Retinal pigment epithelial cell (primary cell): ENCODE data around the gene SPATA46.

Experiments used
- DNase-seq: peaks from one replicate; pipeline ENCODE4 v3.0.0-alpha.2; 2010; ENCODE audit warnings: low read depth
- H3K4me3 ChIP-seq: 2 replicates; pipeline ENCODE4 v1.5.1; 2011; ENCODE audit warnings: mild to moderate bottlenecking, low read length, control low read depth, moderate library complexity
- TF ChIP-seq, protein P1 (sequence below): conservative IDR thresholded peaks from 2 replicates; pipeline ENCODE4 v1.5.1; 2011; ENCODE audit warnings: low read depth, low read length, control low read depth, inconsistent platforms

Gene SPATA46

DNA sequence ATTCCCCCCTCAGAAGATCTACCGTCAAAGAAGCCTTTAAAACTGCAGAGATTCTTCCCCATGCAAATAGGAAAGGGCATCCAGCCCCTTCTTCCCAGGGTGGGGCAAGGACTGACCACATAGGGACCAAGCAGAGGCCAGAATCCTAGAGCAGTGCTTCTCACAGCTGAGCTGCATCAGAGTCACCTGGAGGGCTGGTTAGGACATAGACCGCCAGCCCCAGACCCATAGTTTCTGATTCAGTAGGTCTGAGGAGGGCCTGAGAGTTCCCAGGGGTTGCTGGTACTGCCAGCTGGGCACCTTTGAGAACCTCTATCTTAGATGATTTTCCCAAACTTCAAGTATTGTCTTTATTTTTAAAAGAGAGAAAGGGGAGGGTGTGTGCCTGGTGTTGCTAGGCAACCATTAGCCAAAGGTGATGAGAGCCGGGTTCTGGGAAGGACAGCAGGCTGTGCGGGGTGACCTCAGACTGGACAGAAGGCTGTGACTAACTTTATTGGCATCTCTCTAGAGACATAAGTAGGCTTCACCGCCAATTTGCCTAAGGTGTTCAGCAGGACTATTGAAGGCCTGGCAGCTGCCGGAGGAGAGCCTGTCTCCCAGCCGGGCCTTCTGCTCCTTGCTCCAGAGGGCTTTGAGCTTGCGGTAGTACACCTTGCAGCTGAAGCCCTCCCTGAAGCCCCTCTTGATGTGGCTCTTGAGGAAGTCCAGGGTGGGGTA, 3.0 kb downstream of the SPATA46 start:
- no peak for DNase-seq
- H3K4me3 ChIP-seq, result no peak overlapping the region
- TF ChIP-seq, protein P1, sequence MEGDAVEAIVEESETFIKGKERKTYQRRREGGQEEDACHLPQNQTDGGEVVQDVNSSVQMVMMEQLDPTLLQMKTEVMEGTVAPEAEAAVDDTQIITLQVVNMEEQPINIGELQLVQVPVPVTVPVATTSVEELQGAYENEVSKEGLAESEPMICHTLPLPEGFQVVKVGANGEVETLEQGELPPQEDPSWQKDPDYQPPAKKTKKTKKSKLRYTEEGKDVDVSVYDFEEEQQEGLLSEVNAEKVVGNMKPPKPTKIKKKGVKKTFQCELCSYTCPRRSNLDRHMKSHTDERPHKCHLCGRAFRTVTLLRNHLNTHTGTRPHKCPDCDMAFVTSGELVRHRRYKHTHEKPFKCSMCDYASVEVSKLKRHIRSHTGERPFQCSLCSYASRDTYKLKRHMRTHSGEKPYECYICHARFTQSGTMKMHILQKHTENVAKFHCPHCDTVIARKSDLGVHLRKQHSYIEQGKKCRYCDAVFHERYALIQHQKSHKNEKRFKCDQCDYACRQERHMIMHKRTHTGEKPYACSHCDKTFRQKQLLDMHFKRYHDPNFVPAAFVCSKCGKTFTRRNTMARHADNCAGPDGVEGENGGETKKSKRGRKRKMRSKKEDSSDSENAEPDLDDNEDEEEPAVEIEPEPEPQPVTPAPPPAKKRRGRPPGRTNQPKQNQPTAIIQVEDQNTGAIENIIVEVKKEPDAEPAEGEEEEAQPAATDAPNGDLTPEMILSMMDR, result no peak

DNA sequence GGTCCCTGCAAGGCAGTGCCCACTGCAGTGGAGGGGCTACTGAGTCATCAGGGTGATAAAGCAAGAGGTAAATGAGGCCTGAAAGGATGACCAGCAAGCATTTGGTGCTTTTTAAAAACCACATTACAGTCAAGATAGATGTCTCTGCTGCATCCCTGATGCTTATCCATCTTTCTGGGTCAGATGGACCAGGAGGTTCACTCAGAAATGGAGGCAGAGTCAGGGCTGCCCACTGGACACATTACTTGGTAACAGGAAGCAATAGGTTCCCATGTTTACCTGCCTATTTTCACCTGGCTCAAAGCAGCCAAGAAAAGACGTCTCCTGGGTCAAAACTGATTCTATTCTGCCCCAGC, 3.6 kb downstream of the SPATA46 start:
- TF ChIP-seq, protein P1, result no peak
- H3K4me3 ChIP-seq, result no peak overlapping the region
- no peak for DNase-seq

DNA sequence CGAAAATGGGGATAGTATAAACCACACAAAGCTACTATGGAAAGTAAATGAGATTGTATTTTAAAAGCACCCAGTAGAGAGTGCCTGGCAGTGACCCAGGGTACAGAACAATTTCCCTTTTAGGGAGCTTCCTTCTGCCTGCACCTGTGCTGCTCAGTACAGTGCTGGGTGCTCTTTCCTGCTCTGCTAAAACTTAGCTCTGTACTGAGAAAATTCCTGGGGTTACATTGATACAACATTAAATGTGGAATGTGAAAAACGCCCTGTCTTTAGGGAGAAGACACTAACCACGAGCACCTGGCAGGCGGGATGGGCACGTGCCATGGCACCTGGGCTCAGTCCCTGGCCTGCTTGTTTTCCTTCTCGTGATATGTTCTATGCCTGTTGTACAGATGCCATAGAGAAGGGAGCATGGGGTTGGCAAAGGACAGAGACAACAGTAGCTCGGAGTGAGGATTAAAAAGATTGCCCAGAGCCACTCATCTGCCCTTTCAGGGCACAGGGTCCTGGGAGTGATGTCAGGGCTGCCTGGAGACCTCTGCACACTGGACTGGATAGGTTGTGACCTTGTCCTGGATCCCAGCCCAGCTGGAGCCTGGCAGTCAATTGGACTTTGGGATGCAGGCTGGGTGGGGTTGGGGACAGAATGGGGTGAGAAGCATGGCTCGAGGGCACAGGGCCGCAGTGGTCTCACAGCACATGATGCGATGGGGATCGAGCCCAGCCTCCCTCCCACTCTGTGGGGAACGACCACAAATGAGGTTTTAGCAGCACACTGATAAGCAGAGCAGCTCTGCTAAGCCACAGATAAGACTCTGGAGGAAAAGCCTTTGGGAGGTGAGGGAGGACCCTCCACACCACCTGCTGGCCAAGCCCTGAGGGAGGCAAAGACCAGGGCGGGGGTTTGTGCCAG, 4.2 kb downstream of the SPATA46 start:
- DNase-seq, result no peak
- H3K4me3 ChIP-seq, result no peak overlapping the region
- TF ChIP-seq, protein P1, result no peak

DNA sequence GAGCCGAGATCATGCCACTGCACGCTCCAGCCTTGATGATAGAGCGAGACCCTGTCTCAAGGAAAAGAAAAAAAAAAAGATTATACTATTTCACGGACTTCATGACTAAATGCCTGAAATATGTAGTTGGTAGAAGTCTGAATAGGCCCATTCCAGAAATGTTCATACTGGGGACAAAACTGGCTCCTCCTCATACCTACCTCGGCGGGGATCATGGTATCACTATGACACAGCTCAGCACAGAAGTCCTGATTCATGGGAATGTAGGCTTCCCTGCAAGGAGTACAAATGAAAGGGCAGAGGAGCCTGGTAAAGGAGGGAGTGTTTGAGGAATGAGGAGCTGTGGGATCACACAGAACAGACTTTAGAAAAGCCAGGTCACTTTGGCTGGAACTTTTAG, 5.0 kb downstream of the SPATA46 start:
- TF ChIP-seq, protein P1, result no peak
- H3K4me3 ChIP-seq, result no peak overlapping the region

DNA sequence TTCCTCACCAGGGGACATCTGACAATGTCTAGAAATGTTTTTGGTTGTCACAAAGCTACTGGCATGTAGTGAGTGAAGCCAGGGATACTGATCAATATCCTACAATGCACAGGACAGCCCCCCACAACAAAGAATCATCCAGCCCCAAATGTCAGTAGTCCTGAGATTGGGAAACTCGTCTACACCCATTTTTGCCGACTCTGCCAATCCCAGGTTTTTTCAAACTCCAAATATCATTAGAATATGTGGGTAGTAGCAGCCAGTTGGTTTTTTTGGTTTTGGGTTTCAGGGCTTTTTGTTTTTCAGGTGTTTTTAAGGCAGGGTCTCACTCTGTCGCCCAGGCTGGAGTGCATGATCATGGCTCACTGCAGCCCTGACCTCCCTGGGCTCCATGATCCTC, 5.9 kb downstream of the SPATA46 start:
- H3K4me3 ChIP-seq, result no peak overlapping the region
- no peak for DNase-seq
- TF ChIP-seq, protein P1, result no peak

More for the DNA sequence above, 5.0 kb downstream of the SPATA46 start:
- DNase-seq, result no peak

DNA sequence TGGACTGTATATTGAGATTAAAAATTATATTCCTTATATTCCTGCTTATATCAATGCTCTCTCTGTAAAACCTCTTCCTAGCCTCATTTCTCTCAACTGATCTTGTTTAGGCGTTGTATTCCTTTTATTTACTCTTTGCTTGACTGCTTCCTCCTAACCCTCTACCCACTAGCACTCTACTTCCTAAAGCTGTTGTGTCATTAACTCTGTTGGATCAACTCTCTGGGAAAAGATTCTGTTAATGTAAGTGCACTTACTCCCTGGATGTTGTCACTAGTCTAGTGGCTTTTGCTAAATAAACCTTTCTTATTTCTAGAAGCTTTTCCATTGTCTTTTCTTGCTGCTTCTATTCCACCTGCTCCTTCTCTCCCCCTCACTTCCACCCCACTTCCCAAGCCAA, 6.5 kb downstream of the SPATA46 start:
- DNase-seq, result no peak
- no peak overlapping the region for H3K4me3 ChIP-seq
- TF ChIP-seq, protein P1, result no peak
